ENCODE results near the gene SCCPDH. TPM values are rescaled to one million over a fixed set of nuclear protein-coding genes. Genes with fewer than 3 reads are reported as not detected.

SCCPDH gene
- total and polyA plus RNA-seq, 3 donors from 2014 or later = 103 to 289 (median 132) TPM

DNA sequence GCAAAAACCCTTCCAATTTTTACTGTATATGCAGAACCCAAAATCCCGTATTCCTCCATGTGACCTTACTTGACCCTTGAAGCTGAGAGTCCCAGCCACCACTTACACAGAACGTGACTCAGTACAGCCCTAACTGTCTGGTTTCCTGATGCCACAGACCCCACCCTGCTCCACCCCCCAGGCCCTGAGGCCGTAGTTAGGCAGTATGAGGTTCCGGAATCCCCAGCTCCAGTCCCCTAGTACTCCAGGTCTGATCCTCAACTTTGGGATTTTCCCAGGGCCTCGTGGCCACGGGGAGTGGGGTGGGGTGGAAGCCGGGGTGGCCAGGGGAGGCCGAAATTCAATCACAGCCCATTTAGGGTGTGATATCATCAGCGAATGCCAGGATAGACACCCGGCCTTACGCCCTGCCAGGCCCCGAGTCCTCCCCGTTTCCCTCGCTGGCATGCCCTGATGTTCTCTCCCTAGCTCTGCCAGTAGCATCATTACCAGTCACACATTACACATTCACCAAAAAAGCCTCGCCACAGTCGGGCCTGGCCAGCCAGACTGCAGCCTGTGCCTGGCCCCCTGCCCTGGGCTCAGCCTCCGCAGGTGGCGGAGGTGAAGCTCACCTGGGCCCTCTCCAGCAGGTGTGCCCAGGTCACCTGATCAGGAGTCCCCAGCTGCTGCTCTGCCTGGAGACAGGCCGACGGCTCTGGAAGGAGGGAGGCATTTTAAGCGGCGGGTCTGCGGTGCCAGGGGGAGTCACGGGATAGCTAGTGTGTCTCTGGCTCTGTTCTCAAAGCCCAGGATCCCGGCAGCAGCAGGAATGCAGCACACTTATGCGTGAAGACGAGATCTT lies 70.8 kb downstream of the SCCPDH start:
- no peak for DNase-seq
- WGBS, 2 donors = 76 to 84% methylated on average over 24 to 27 of the region's 27 CpGs
- Histone ChIP-seq H3K4me1 (no peaks in the 10 kb centered on the region), H3K4me3 (no peak overlapping the region), H3K36me3 (ENCODE audit: low read depth, missing control alignments) (no peaks in the 10 kb centered on the region), H3K27me3 (no peaks in the 10 kb centered on the region), H3K27ac (no peak overlapping the region), H3K9me3 (no peaks in the 10 kb centered on the region)
- intact Hi-C loops (cut with DNase I; ENCODE audit: low total_unique reads) = no loop called here
- TF ChIP-seq, protein P1, sequence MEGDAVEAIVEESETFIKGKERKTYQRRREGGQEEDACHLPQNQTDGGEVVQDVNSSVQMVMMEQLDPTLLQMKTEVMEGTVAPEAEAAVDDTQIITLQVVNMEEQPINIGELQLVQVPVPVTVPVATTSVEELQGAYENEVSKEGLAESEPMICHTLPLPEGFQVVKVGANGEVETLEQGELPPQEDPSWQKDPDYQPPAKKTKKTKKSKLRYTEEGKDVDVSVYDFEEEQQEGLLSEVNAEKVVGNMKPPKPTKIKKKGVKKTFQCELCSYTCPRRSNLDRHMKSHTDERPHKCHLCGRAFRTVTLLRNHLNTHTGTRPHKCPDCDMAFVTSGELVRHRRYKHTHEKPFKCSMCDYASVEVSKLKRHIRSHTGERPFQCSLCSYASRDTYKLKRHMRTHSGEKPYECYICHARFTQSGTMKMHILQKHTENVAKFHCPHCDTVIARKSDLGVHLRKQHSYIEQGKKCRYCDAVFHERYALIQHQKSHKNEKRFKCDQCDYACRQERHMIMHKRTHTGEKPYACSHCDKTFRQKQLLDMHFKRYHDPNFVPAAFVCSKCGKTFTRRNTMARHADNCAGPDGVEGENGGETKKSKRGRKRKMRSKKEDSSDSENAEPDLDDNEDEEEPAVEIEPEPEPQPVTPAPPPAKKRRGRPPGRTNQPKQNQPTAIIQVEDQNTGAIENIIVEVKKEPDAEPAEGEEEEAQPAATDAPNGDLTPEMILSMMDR (IDR thresholded peaks at IDR 0.05) = no peak
- no peak for TF ChIP-seq POLR2A (IDR thresholded peaks at IDR 0.05)

DNA sequence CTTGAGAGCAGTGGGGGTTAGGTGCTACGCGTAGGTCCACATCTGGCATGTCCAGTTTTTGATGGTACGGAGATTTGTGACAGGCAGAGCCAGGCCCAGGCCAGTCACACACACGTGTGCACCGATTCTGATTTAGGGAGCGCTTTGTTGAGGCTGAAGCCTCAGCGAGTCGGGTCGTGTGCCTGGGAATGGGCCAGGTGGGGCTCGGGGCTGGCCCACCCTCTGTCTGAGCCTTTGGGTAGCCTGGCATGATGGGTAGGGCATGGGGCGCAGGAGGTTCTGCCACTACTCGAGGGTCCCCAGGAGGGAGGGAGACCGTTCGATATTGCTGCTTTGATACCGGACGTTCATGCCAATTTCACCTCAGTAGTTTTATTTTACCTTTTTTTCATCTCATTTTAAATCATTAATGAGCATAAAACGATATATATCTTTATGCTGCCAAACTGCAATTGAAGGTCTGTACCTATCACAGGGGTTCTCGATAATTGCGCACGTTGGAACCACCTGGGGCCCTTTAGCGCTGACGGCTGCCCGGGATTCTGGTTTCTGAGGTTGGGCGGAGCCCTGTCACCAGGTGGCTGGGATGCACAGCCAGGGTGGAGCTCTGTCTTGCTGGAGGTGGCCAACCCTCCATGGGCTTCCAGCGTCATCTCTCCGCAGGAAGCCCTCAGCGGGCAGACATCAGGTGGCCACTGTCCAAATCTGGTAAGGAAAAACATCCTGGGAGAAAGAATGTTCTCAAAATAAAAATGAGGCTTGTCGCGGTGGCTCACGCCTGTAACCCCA lies 71.9 kb downstream of the SCCPDH start:
- Histone ChIP-seq H3K4me3 (no peak overlapping the region), H3K27ac (no peak overlapping the region), H3K9me3 (no peaks in the 10 kb centered on the region), H3K4me1 (no peaks in the 10 kb centered on the region), H3K36me3 (ENCODE audit: low read depth, missing control alignments) (no peaks in the 10 kb centered on the region), H3K27me3 (no peaks in the 10 kb centered on the region)
- TF ChIP-seq POLR2A (IDR thresholded peaks at IDR 0.05) = no peak
- intact Hi-C loops (cut with DNase I; ENCODE audit: low total_unique reads) = no loop called here
- no peak for DNase-seq
- 92 to 93% methylated on average over 24 to 30 of the region's 30 CpGs for WGBS, 2 donors

GRCh38 chr1:246797157-246797556 lies 72.9 kb downstream of the SCCPDH start:
- 85% methylated on average over 8 of the region's 8 CpGs for WGBS, 2 donors
- Histone ChIP-seq H3K4me3 (no peak overlapping the region), H3K4me1 (no peaks in the 10 kb centered on the region), H3K27me3 (no peaks in the 10 kb centered on the region), H3K36me3 (ENCODE audit: low read depth, missing control alignments) (no peaks in the 10 kb centered on the region), H3K27ac (no peak overlapping the region), H3K9me3 (no peaks in the 10 kb centered on the region)
- intact Hi-C loops (cut with DNase I; ENCODE audit: low total_unique reads) = no loop called here
- TF ChIP-seq, protein P1 (IDR thresholded peaks at IDR 0.05) = no peak
- no peak for TF ChIP-seq POLR2A (IDR thresholded peaks at IDR 0.05)
- DNase-seq = no peak

- H3K4me3 ChIP-seq = no peak overlapping the region
- no peak for DNase-seq
- no peaks in the 10 kb centered on the region for H3K36me3 ChIP-seq (ENCODE audit: low read depth, missing control alignments)
- TF ChIP-seq, protein P1 (IDR thresholded peaks at IDR 0.05) = no peak
- no peak for TF ChIP-seq POLR2A (IDR thresholded peaks at IDR 0.05)
- no peak overlapping the region for H3K27ac ChIP-seq
- WGBS, 2 donors = 89 to 90% methylated on average over 10 to 11 of the region's 11 CpGs
- H3K27me3 ChIP-seq = no peaks in the 10 kb centered on the region
- intact Hi-C loops (cut with DNase I; ENCODE audit: low total_unique reads) = no loop called here
- H3K4me1 ChIP-seq = no peaks in the 10 kb centered on the region
- H3K9me3 ChIP-seq = no peaks in the 10 kb centered on the region
These were observed 73.4 kb downstream of the SCCPDH start for GRCh38 chr1:246797597-246797996.

- WGBS, 2 donors = 68 to 85% methylated on average over 3 to 4 of the region's 4 CpGs
- TF ChIP-seq POLR2A (IDR thresholded peaks at IDR 0.05) = no peak
- Histone ChIP-seq H3K9me3 (no peaks in the 10 kb centered on the region), H3K27me3 (no peaks in the 10 kb centered on the region), H3K4me3 (no peak overlapping the region), H3K36me3 (ENCODE audit: low read depth, missing control alignments) (no peaks in the 10 kb centered on the region), H3K27ac (no peak overlapping the region), H3K4me1 (no peaks in the 10 kb centered on the region)
- intact Hi-C loops (cut with DNase I; ENCODE audit: low total_unique reads) = no loop called here
- DNase-seq = no peak
These were observed 73.9 kb downstream of the SCCPDH start for GRCh38 chr1:246798107-246798506.

Data from testis (tissue), 3 donors.